ENCODE results near the gene VEZT.

GRCh38 chr12:95217377-95218149 lies at the start of gene VEZT, which contains the start of gene FGD6:
- TF ChIP-seq CTCF (IDR thresholded peaks at IDR 0.05 in 2 of 3, conservative IDR thresholded peaks at IDR 0.05 in 1 of 3; ENCODE audit: control insufficient read depth in 2 of 3, extremely low read depth in 1 of 3, insufficient read depth in 1 of 3, low read depth in 3 of 3, low read length in 3 of 3), result peak; percentile 52 to 73 (median 53); a peak in 5 of 6 replicates
- no peak for TF ChIP-seq NRF1 (conservative IDR thresholded peaks at IDR 0.05; ENCODE audit: low read depth, low read length)
